Activated CD4-positive, alpha-beta T cell treated with anti-CD3 and anti-CD28 coated beads for 36 hours (primary cell): ENCODE data around the gene ATP6V0E2. TPM values are rescaled to one million over a fixed set of nuclear protein-coding genes. Genes with fewer than 3 reads are reported as not detected.

Experiments
- ATAC-seq: fragments of 200-7000 bp; cut with Tn5 transposase; one replicate; pipeline ENCODE4 v1.10.0; 2021; ENCODE audit warnings: mild to moderate bottlenecking, moderate library complexity
- CTCF ChIA-PET: fragments of 350-600 bp; sonication (Branson Sonifier 250); formaldehyde crosslinking; loops from one replicate; lab custom pipeline; 2021; ENCODE audit warnings: antibody characterized with exemption; lab: Charles Lee
- POLR2A ChIA-PET: fragments of 350-600 bp; sonication (Branson Sonifier 250); formaldehyde crosslinking; loops from one replicate; lab custom pipeline; 2021; ENCODE audit warnings: antibody characterized with exemption, inconsistent platforms; lab: Charles Lee
- DNase-seq: peaks from one replicate; pipeline ENCODE4 v3.0.0-alpha.2; 2020
- H3K27ac Mint-ChIP-seq: one replicate; pipeline ENCODE4 v1.8.0; 2021; ENCODE audit warnings: mixed read lengths
- H3K27me3 Mint-ChIP-seq: one replicate; pipeline ENCODE4 v1.8.0; 2021; ENCODE audit warnings: mixed read lengths
- H3K36me3 Mint-ChIP-seq: one replicate; pipeline ENCODE4 v1.8.0; 2021; ENCODE audit warnings: low read depth, mixed read lengths
- H3K4me1 Mint-ChIP-seq: one replicate; pipeline ENCODE4 v1.8.0; 2021; ENCODE audit warnings: mixed read lengths
- H3K4me3 Mint-ChIP-seq: one replicate; pipeline ENCODE4 v1.8.0; 2021; ENCODE audit warnings: mild to moderate bottlenecking, moderate library complexity, mixed read lengths
- H3K9me3 Mint-ChIP-seq: one replicate; pipeline ENCODE4 v1.8.0; 2021; ENCODE audit warnings: low read depth, mixed read lengths
- intact Hi-C, 2 experiments: fragments of 100-400 bp; cut with DNase I in 1 of 2; cut with micrococcal nuclease in 1 of 2; formaldehyde crosslinking; loops; one replicate each; pipeline versions ENCODE4 v1.14.2 to v1.15.1; 2022 to 2024; cut with DNase I, micrococcal nuclease
- total RNA-seq, 2 experiments: library from RNA; stranded (reverse); gene quantifications; one replicate each; pipeline ENCODE4 v1.2.3, GENCODE V29; 2021

The ATP6V0E2 gene
- total RNA-seq, 2 experiments from 2014 or later = 33.9 to 41.3 TPM

- Mint-ChIP-seq H3K4me3 (peak overlapping the region; percentile 42), H3K27ac (peak overlapping the region; percentile 68), H3K9me3 (no peaks in the 10 kb centered on the region), H3K36me3 (peaks cover 20% of the 10 kb centered on the region), H3K27me3 (no peaks in the 10 kb centered on the region), H3K4me1 (peaks cover 52% of the 10 kb centered on the region)
- DNase-seq = no peak
- intact Hi-C loops = loop anchor here in 1 of 2 experiments (2.0 kb wide), 1 partner anchor 15 kb away; no protein-coding TSS in a partner anchor
- ChIA-PET CTCF (interaction anchor here (0.6 to 2.3 kb wide), 4 partner anchors 16 to 1074 kb away, joined by 3 to 16 read pairs (median 4); partner anchors contain the start of gene ZNF862), POLR2A (interaction anchor here (0.6 to 1.4 kb wide), 4 partner anchors 12 to 707 kb away, joined by 3 to 4 read pairs (median 4); no protein-coding TSS in a partner anchor)
- peak; percentile 7 for ATAC-seq
Measured at GRCh38 chr7:149855361-149856305, 18.1 kb upstream of the ATP6V0E2 start.

- Mint-ChIP-seq H3K27ac (peak overlapping the region; percentile 68), H3K9me3 (no peaks in the 10 kb centered on the region), H3K4me1 (peaks cover 50% of the 10 kb centered on the region), H3K36me3 (peaks cover 24% of the 10 kb centered on the region), H3K4me3 (peak overlapping the region; percentile 0), H3K27me3 (no peaks in the 10 kb centered on the region)
- POLR2A ChIA-PET = interaction anchor here (0.6 kb wide), 1 partner anchor 121 kb away, joined by 3 read pairs; no protein-coding TSS in a partner anchor
- DNase-seq (peak; percentile 53), ATAC-seq (peak; percentile 78)
- intact Hi-C loops = no loop called here
- CTCF ChIA-PET = no interaction called here
Measured at GRCh38 chr7:149856583-149856982, 17.2 kb upstream of the ATP6V0E2 start.

GRCh38 chr7:149859369-149859768 is 14.4 kb upstream of the ATP6V0E2 start:
- intact Hi-C loops = no loop called here
- H3K27me3 Mint-ChIP-seq = no peaks in the 10 kb centered on the region
- H3K4me3 Mint-ChIP-seq = no peak overlapping the region
- H3K4me1 Mint-ChIP-seq = peaks cover 51% of the 10 kb centered on the region
- H3K27ac Mint-ChIP-seq = no peak overlapping the region
- no peak for ATAC-seq
- ChIA-PET CTCF (interaction anchor here (0.6 to 3.8 kb wide), 2 partner anchors 11 to 84 kb away, joined by 3 to 26 read pairs; no protein-coding TSS in a partner anchor), POLR2A (no interaction called here)
- no peak for DNase-seq
- peaks cover 17% of the 10 kb centered on the region for H3K36me3 Mint-ChIP-seq
- H3K9me3 Mint-ChIP-seq = no peaks in the 10 kb centered on the region

- no peak overlapping the region for H3K4me3 Mint-ChIP-seq
- intact Hi-C loops = no loop called here
- POLR2A ChIA-PET = no interaction called here
- H3K4me1 Mint-ChIP-seq = peaks cover 50% of the 10 kb centered on the region
- H3K9me3 Mint-ChIP-seq = no peaks in the 10 kb centered on the region
- no peak for ATAC-seq
- peaks cover 18% of the 10 kb centered on the region for H3K36me3 Mint-ChIP-seq
- CTCF ChIA-PET = interaction anchor here (1.0 to 3.8 kb wide), 2 partner anchors 10 to 11 kb away, joined by 3 to 26 read pairs; no protein-coding TSS in a partner anchor
- no peaks in the 10 kb centered on the region for H3K27me3 Mint-ChIP-seq
- DNase-seq = no peak
- no peak overlapping the region for H3K27ac Mint-ChIP-seq
Measured at GRCh38 chr7:149859876-149860275, 13.9 kb upstream of the ATP6V0E2 start.

- ATAC-seq (no peak), DNase-seq (peak; percentile 61)
- Mint-ChIP-seq H3K4me3 (no peak overlapping the region), H3K4me1 (peaks cover 50% of the 10 kb centered on the region), H3K36me3 (peaks cover 21% of the 10 kb centered on the region), H3K27ac (no peak overlapping the region), H3K27me3 (no peaks in the 10 kb centered on the region), H3K9me3 (no peaks in the 10 kb centered on the region)
- intact Hi-C loops = no loop called here
- ChIA-PET POLR2A (no interaction called here), CTCF (interaction anchor here (0.6 to 3.8 kb wide), 5 partner anchors 9 to 18 kb away, joined by 3 to 26 read pairs (median 3); no protein-coding TSS in a partner anchor)
Measured at GRCh38 chr7:149860821-149861727, 12.7 kb upstream of the ATP6V0E2 start.

GRCh38 chr7:149861728-149862045 is 12.1 kb upstream of the ATP6V0E2 start:
- DNase-seq (no peak), ATAC-seq (no peak)
- POLR2A ChIA-PET = no interaction called here
- Mint-ChIP-seq H3K36me3 (peaks cover 21% of the 10 kb centered on the region), H3K4me3 (no peak overlapping the region), H3K4me1 (peaks cover 50% of the 10 kb centered on the region), H3K27me3 (no peaks in the 10 kb centered on the region), H3K9me3 (no peaks in the 10 kb centered on the region), H3K27ac (no peak overlapping the region)
- intact Hi-C loops = no loop called here
- CTCF ChIA-PET = interaction anchor here (1.5 to 3.8 kb wide), 3 partner anchors 9 to 12 kb away, joined by 3 to 26 read pairs (median 4); no protein-coding TSS in a partner anchor

GRCh38 chr7:149862156-149862555 is 11.6 kb upstream of the ATP6V0E2 start:
- no peak for DNase-seq
- H3K27ac Mint-ChIP-seq = no peak overlapping the region
- H3K36me3 Mint-ChIP-seq = peaks cover 21% of the 10 kb centered on the region
- peaks cover 51% of the 10 kb centered on the region for H3K4me1 Mint-ChIP-seq
- POLR2A ChIA-PET = no interaction called here
- CTCF ChIA-PET = interaction anchor here (1.7 to 3.8 kb wide), 2 partner anchors 8 to 13 kb away, joined by 4 to 26 read pairs; no protein-coding TSS in a partner anchor
- H3K27me3 Mint-ChIP-seq = no peaks in the 10 kb centered on the region
- H3K9me3 Mint-ChIP-seq = no peaks in the 10 kb centered on the region
- ATAC-seq = no peak
- intact Hi-C loops = no loop called here
- H3K4me3 Mint-ChIP-seq = no peak overlapping the region

- ChIA-PET POLR2A (no interaction called here), CTCF (no interaction called here)
- Mint-ChIP-seq H3K36me3 (peaks cover 27% of the 10 kb centered on the region), H3K27ac (no peak overlapping the region), H3K27me3 (no peaks in the 10 kb centered on the region), H3K4me1 (peaks cover 54% of the 10 kb centered on the region), H3K4me3 (no peak overlapping the region), H3K9me3 (no peaks in the 10 kb centered on the region)
- DNase-seq (no peak), ATAC-seq (no peak)
- intact Hi-C loops = no loop called here
Measured at GRCh38 chr7:149863500-149863899, 10.3 kb upstream of the ATP6V0E2 start.

GRCh38 chr7:149864023-149864422 is 9.7 kb upstream of the ATP6V0E2 start:
- no peak for ATAC-seq
- ChIA-PET CTCF (no interaction called here), POLR2A (no interaction called here)
- peaks cover 58% of the 10 kb centered on the region for H3K4me1 Mint-ChIP-seq
- H3K4me3 Mint-ChIP-seq = no peak overlapping the region
- DNase-seq = no peak
- intact Hi-C loops = no loop called here
- peak overlapping the region; percentile 89 for H3K27ac Mint-ChIP-seq
- no peaks in the 10 kb centered on the region for H3K9me3 Mint-ChIP-seq
- peaks cover 31% of the 10 kb centered on the region for H3K36me3 Mint-ChIP-seq
- no peaks in the 10 kb centered on the region for H3K27me3 Mint-ChIP-seq

- Mint-ChIP-seq H3K4me3 (no peak overlapping the region), H3K4me1 (peaks cover 65% of the 10 kb centered on the region), H3K36me3 (peaks cover 29% of the 10 kb centered on the region), H3K9me3 (no peaks in the 10 kb centered on the region), H3K27ac (peak overlapping the region; percentile 89), H3K27me3 (no peaks in the 10 kb centered on the region)
- no peak for ATAC-seq
- CTCF ChIA-PET = interaction anchor here (1.1 kb wide), 1 partner anchor 19 kb away, joined by 3 read pairs; no protein-coding TSS in a partner anchor
- intact Hi-C loops = no loop called here
- POLR2A ChIA-PET = no interaction called here
- DNase-seq = no peak
Measured at GRCh38 chr7:149864751-149865150, 9.0 kb upstream of the ATP6V0E2 start.

- intact Hi-C loops = no loop called here
- POLR2A ChIA-PET = no interaction called here
- peak; percentile 77 for DNase-seq
- Mint-ChIP-seq H3K4me3 (no peak overlapping the region), H3K36me3 (peaks cover 29% of the 10 kb centered on the region), H3K27ac (peak overlapping the region; percentile 89), H3K4me1 (peaks cover 69% of the 10 kb centered on the region), H3K27me3 (no peaks in the 10 kb centered on the region), H3K9me3 (no peaks in the 10 kb centered on the region)
- ATAC-seq = peak; percentile 70
- CTCF ChIA-PET = interaction anchor here (1.1 kb wide), 1 partner anchor 18 kb away, joined by 3 read pairs; no protein-coding TSS in a partner anchor
Measured at GRCh38 chr7:149865437-149865836, 8.3 kb upstream of the ATP6V0E2 start.
